GM12878 (cell line): Measurements from ENCODE around the gene ZMYND11. TPM values are rescaled to one million over a fixed set of nuclear protein-coding genes. Genes with fewer than 3 reads are reported as not detected.

ENCODE experiments used
- ATAC-seq: fragments of 200-7000 bp; cut with Tn5 transposase; 3 replicates; pipeline ENCODE4 v1.9.1; 2020; ENCODE audit warnings: mild to moderate bottlenecking, moderate library complexity
- BruUV-seq: library from RNA; stranded (reverse); fragments of 400-500 nt; replicated peaks from 2 replicates; lab custom pipeline; 2021; lab: Mats Ljungman, UMichigan
- CTCF ChIA-PET: fragments of 300-600 bp; sonication (Branson Sonifier 250); formaldehyde crosslinking; extraction: SDS; loops from one replicate; lab custom pipeline; 2021; ENCODE audit warnings: inconsistent platforms; lab: Yijun Ruan, JAX
- POLR2A ChIA-PET: fragments of 350-600 bp; formaldehyde crosslinking; extraction: SDS; loops from one replicate; lab custom pipeline; 2021; ENCODE audit warnings: inconsistent platforms; lab: Charles Lee
- RAD21 ChIA-PET: fragments of 300-600 bp; sonication (Branson Sonifier 250); formaldehyde crosslinking; loops from one replicate; lab custom pipeline; 2023; ENCODE audit warnings: antibody characterized with exemption; ENCODE audit not compliant: unreplicated experiment; lab: Charles Lee
- SMC1A ChIA-PET: fragments of 300-600 bp; sonication (Branson Sonifier 250); formaldehyde crosslinking; loops from one replicate; lab custom pipeline; 2023; ENCODE audit not compliant: unreplicated experiment, uncharacterized antibody; lab: Charles Lee
- DNase-seq: peaks from one replicate; pipeline ENCODE4 v3.0.0-alpha.2; 2011; ENCODE audit warnings: low read depth, low spot score
- FAIRE-seq: peaks from 3 replicates; lab custom pipeline; 2011; peaks lifted over from hg19 to GRCh38; lab: Jason Lieb, UNC
- H2AFZ ChIP-seq: 2 replicates; pipeline ENCODE4 v1.6.0; 2011; ENCODE audit warnings: low read depth, low read length, control low read depth; ENCODE audit not compliant: control insufficient read depth
- H3K27ac ChIP-seq: 2 replicates; pipeline ENCODE4 v1.5.1; 2011; ENCODE audit warnings: control low read depth; ENCODE audit not compliant: control insufficient read depth, insufficient read depth
- H3K27me3 ChIP-seq, 2 experiments: replicated peaks in 1 of 2; 2 replicates each; pipeline versions ENCODE4 v1.6.0 to v1.6.1; 2011; ENCODE audit warnings: low read length in 1 of 2; ENCODE audit not compliant: control insufficient read depth in 2 of 2, insufficient read depth in 2 of 2
- H3K36me3 ChIP-seq, 2 experiments: 2 replicates each; pipeline ENCODE4 v1.5.1; 2011; ENCODE audit warnings: low read length in 1 of 2; ENCODE audit not compliant: control insufficient read depth in 2 of 2, insufficient read depth in 2 of 2
- H3K4me1 ChIP-seq: 2 replicates; pipeline ENCODE4 v1.6.1; 2011; ENCODE audit warnings: mild to moderate bottlenecking, low read length, moderate library complexity, mixed read lengths; ENCODE audit not compliant: control insufficient read depth, insufficient read depth
- H3K4me2 ChIP-seq: 2 replicates; pipeline ENCODE4 v1.6.0; 2011; ENCODE audit warnings: control low read depth; ENCODE audit not compliant: control insufficient read depth, insufficient read depth
- H3K4me3 ChIP-seq: fragments of 200-600 bp; sonication (generic); 2 replicates; pipeline ENCODE4 v1.5.1; 2016
- H3K79me2 ChIP-seq: 2 replicates; pipeline ENCODE4 v1.6.0; 2011; ENCODE audit warnings: low read length; ENCODE audit not compliant: control insufficient read depth, insufficient read depth
- H3K9ac ChIP-seq: 2 replicates; pipeline ENCODE4 v1.8.0; 2011; ENCODE audit warnings: low read length, control low read depth, mixed read lengths; ENCODE audit not compliant: control insufficient read depth, insufficient read depth
- H3K9me3 ChIP-seq: replicated peaks from 3 replicates; pipeline ENCODE4 v1.5.1; 2011; ENCODE audit warnings: mild to moderate bottlenecking, low read length; ENCODE audit not compliant: control insufficient read depth, insufficient read depth
- H4K20me1 ChIP-seq: 2 replicates; pipeline ENCODE4 v1.6.0; 2011; ENCODE audit not compliant: control insufficient read depth, insufficient read depth
- CEBPZ ChIP-seq: fragments of 150-350 bp; IDR thresholded peaks from 2 replicates; pipeline ENCODE4 v1.6.1; 2016; ENCODE audit warnings: low read depth, low read length
- CUX1 ChIP-seq: IDR thresholded peaks from 2 replicates; pipeline ENCODE4 v1.6.1; 2012; ENCODE audit warnings: improper control_type of control experiment, low read depth, low read length; ENCODE audit not compliant: insufficient replicate concordance
- DPF2 ChIP-seq: fragments of 450-650 bp; IDR thresholded peaks from 2 replicates; pipeline ENCODE4 v1.6.1; 2017; ENCODE audit warnings: mild to moderate bottlenecking
- FOS ChIP-seq: IDR thresholded peaks from 3 replicates; pipeline ENCODE4 v1.6.1; 2011; ENCODE audit warnings: borderline replicate concordance; ENCODE audit not compliant: insufficient read length; ENCODE audit errors: extremely low read depth
- IKZF1 ChIP-seq: fragments of 450-650 bp; conservative IDR thresholded peaks from 2 replicates; pipeline ENCODE4 v1.6.1; 2017; ENCODE audit warnings: antibody characterized with exemption, mild to moderate bottlenecking
- JUNB ChIP-seq: IDR thresholded peaks from 2 replicates; pipeline ENCODE4 v1.6.1; 2016; ENCODE audit warnings: antibody characterized with exemption, mild to moderate bottlenecking
- MAX ChIP-seq: IDR thresholded peaks from 2 replicates; pipeline ENCODE4 v1.6.1; 2012; ENCODE audit warnings: low read depth, low read length, improper control_type of control experiment
- NFIC ChIP-seq: IDR thresholded peaks from 2 replicates; pipeline ENCODE4 v1.6.1; 2012; ENCODE audit warnings: low read depth, mild to moderate bottlenecking, inconsistent platforms, low read length, moderate library complexity
- PAX8 ChIP-seq: fragments of 450-650 bp; IDR thresholded peaks from 2 replicates; pipeline ENCODE4 v1.6.1; 2017; ENCODE audit warnings: mild to moderate bottlenecking, moderate library complexity
- RB1 ChIP-seq: fragments of 450-650 bp; formaldehyde crosslinking; IDR thresholded peaks from 2 replicates; pipeline ENCODE4 v1.6.1; 2017; ENCODE audit warnings: mild to moderate bottlenecking, borderline replicate concordance
- RUNX3 ChIP-seq: IDR thresholded peaks from 2 replicates; pipeline ENCODE4 v1.6.1; 2012; ENCODE audit warnings: low read length, inconsistent platforms
- WGBS: methylation state at CpG from one replicate; pipeline ENCODE4 v1.1.6; 2016; ENCODE audit warnings: low lambda C conversion rate; ENCODE audit not compliant: insufficient replicate concordance, insufficient coverage; ENCODE audit errors: missing lambda C conversion rate; 5-methylcytosine and 5-hydroxymethylcytosine counted together
- in situ Hi-C: fragments of 300-500 bp; cut with MboI; formaldehyde crosslinking; loops from 9 replicates; pipeline ENCODE4 v1.14.3; 2018; ENCODE audit warnings: mixed read lengths
- intact Hi-C: fragments of 100-400 bp; cut with micrococcal nuclease; formaldehyde crosslinking; loops from one replicate; pipeline ENCODE4 v1.14.2; 2022; ENCODE audit not compliant: unreplicated experiment
- polyA plus RNA-seq, 11 experiments: library from polyadenylated mRNA; depleted of rRNA in 4 of 11; unstranded in 6 of 11; stranded (reverse) in 5 of 11; fragments of >200 nt; fragmentation: Nextera tagmentation in 4 of 11; fragmentation: Illumina TruSeq in 1 of 11; extraction: Ambion mirVana in 4 of 11; extraction: Trizol in 1 of 11; gene quantifications; 1 replicate in 1 of 11; 2 replicates in 10 of 11; pipeline versions ENCODE4 v1.2.1 to v1.2.3, GENCODE V29; 2011 to 2016; ENCODE audit warnings: inconsistent platforms in 2 of 11, missing spikeins in 2 of 11, low read depth in 1 of 11
- total RNA-seq, 4 experiments: library from RNA; depleted of rRNA in 3 of 4; stranded (reverse); fragments of >200 nt in 3 of 4; fragmentation: Illumina TruSeq in 1 of 4; extraction: Trizol in 1 of 4; gene quantifications; 2 replicates each; pipeline versions ENCODE4 v1.2.1 to v1.2.3, GENCODE V29; 2013 to 2021
- TF ChIP-seq, protein P1 (sequence below): IDR thresholded peaks from 2 replicates; pipeline ENCODE4 v1.6.1; 2012; ENCODE audit warnings: low read depth, low read length, improper control_type of control experiment

Gene ZMYND11
- total and polyA plus RNA-seq, 10 of the 15 experiments (the other 5 are each of a cell fraction or from before 2014, with no cell fraction given) = 3.3 to 24.4 (median 13.1) TPM

GRCh38 chr10:95356-96115 is 39.7 kb upstream of the ZMYND11 start:
- no peak overlapping the region for H3K4me3 ChIP-seq
- no peak for ATAC-seq
- in situ Hi-C loops = no loop called here
- BruUV-seq = no TSS peak
- H2AFZ ChIP-seq = no peak overlapping the region
- ChIA-PET SMC1A (no interaction called here), CTCF (no interaction called here), RAD21 (no interaction called here), POLR2A (no interaction called here)
- intact Hi-C loops = no loop called here
- H3K27me3 ChIP-seq = no peaks in the 10 kb centered on the region
- no peak overlapping the region for H3K9ac ChIP-seq
- H3K9me3 ChIP-seq = no peaks in the 10 kb centered on the region; the same call in 2 of the 3 replicates
- H3K4me2 ChIP-seq = no peak overlapping the region
- WGBS = 0% methylated on average over 2 of the region's 2 CpGs
- no peak for DNase-seq
- H3K4me1 ChIP-seq = no peaks in the 10 kb centered on the region
- no peaks in the 10 kb centered on the region for H3K79me2 ChIP-seq
- no peak overlapping the region for H3K27ac ChIP-seq
- FAIRE-seq = no peak
- H4K20me1 ChIP-seq = no peaks in the 10 kb centered on the region
- H3K36me3 ChIP-seq = no peaks in the 10 kb centered on the region
- TF ChIP-seq NFIC (no peak), CUX1 (no peak), CEBPZ (no peak), PAX8 (no peak), JUNB (no peak), FOS (no peak), IKZF1 (no peak), RUNX3 (no peak), DPF2 (no peak), MAX (no peak), RB1 (no peak)
- TF ChIP-seq, protein P1, sequence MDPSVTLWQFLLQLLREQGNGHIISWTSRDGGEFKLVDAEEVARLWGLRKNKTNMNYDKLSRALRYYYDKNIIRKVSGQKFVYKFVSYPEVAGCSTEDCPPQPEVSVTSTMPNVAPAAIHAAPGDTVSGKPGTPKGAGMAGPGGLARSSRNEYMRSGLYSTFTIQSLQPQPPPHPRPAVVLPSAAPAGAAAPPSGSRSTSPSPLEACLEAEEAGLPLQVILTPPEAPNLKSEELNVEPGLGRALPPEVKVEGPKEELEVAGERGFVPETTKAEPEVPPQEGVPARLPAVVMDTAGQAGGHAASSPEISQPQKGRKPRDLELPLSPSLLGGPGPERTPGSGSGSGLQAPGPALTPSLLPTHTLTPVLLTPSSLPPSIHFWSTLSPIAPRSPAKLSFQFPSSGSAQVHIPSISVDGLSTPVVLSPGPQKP = no peak
